GM12891 (cell line): Measurements from ENCODE around the gene TOP1.

Experiments
- PAX5 ChIP-seq: IDR thresholded peaks from 2 replicates; pipeline ENCODE4 v1.6.1; 2011; ENCODE audit warnings: low read length, moderate library complexity, mild to moderate bottlenecking; ENCODE audit not compliant: insufficient read depth, severe bottlenecking
- POLR2A ChIP-seq: IDR thresholded peaks from 2 replicates; pipeline ENCODE4 v1.6.1; 2011; ENCODE audit warnings: low read depth, low read length, control low read depth
- POLR2AphosphoS5 ChIP-seq: IDR thresholded peaks from 2 replicates; pipeline ENCODE4 v1.6.1; 2011; ENCODE audit warnings: low read depth, low read length, control low read depth
- POU2F2 ChIP-seq: IDR thresholded peaks from 2 replicates; pipeline ENCODE4 v1.6.1; 2011; ENCODE audit warnings: low read depth, mild to moderate bottlenecking, control low read depth, low read length, moderate library complexity
- SPI1 ChIP-seq: IDR thresholded peaks from 2 replicates; pipeline ENCODE4 v1.6.1; 2011; ENCODE audit warnings: low read depth, low read length, control low read depth
- TAF1 ChIP-seq: IDR thresholded peaks from 2 replicates; pipeline ENCODE4 v1.6.1; 2011; ENCODE audit warnings: low read depth, low read length, control low read depth

GRCh38 chr20:41134362-41135186, 106.0 kb downstream of the TOP1 start:
- no peak for TF ChIP-seq POLR2A
- no peak for TF ChIP-seq POLR2AphosphoS5
- no peak for TF ChIP-seq PAX5
- TF ChIP-seq SPI1, result no peak
- no peak for TF ChIP-seq TAF1
- no peak for TF ChIP-seq POU2F2
